HG03103 (cell line): ENCODE measurements around the gene ACTR3C.
"Not testable (repeated sequence)": the region's sequence is repeated elsewhere in the genome, so short reads cannot be mapped to it uniquely, and the experiment has no call there.

Experiments
- ATAC-seq: cut with Tn5 transposase; IDR thresholded peaks from one replicate; pipeline ENCODE4 v1.9.1; 2021; ENCODE audit warnings: low read depth; ENCODE audit not compliant: unreplicated experiment

The ACTR3C gene

DNA sequence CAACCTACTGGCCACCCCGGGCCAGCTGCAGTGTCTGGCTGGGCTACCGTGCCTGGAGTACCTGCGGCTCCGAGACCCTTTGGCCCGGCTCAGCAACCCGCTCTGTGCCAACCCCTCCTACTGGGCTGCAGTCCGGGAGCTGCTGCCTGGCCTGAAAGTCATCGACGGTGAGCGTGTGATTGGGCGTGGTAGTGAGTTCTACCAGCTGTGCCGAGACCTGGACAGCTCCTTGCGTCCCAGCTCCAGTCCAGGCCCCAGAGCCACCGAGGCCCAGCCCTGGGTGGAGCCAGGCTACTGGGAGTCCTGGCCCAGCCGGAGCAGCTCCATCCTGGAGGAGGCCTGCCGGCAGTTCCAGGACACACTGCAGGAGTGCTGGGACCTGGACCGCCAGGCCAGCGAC is 13.8 kb upstream of the ACTR3C start:
- ATAC-seq: no peak

DNA sequence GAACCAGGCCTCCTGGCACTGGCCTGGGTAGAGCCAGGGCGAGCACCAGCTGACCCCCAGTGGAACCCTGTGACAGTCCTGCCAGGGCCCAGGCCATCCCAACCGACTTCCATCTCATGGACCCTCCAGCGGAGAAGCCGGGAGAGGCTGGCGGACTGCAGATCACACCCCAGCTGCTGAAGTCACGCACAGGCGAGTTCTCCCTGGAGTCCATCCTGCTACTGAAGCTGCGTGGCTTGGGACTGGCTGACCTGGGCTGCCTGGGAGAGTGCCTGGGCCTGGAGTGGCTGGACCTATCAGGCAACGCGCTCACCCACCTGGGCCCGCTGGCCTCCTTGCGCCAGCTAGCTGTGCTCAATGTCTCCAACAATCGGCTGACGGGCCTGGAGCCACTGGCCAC is 13.4 kb upstream of the ACTR3C start:
- ATAC-seq: no peak

DNA sequence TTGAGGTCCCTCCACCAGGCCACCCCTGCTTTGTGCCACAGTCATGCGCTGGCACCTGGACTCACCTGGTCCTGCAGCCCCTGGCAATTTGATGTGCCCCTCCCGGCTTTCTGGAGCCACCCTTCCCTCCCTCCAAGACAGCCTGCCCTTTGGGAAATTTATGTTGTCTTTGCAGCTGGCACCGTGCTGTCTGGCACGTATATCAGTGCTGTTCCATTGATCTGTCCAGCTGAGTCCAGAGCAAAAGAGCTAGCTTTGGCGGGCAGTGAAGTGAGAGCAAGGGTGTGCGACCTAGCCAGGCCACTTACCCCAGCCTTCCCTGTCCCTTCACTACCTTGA is 12.4 kb upstream of the ACTR3C start:
- no peak for ATAC-seq

DNA sequence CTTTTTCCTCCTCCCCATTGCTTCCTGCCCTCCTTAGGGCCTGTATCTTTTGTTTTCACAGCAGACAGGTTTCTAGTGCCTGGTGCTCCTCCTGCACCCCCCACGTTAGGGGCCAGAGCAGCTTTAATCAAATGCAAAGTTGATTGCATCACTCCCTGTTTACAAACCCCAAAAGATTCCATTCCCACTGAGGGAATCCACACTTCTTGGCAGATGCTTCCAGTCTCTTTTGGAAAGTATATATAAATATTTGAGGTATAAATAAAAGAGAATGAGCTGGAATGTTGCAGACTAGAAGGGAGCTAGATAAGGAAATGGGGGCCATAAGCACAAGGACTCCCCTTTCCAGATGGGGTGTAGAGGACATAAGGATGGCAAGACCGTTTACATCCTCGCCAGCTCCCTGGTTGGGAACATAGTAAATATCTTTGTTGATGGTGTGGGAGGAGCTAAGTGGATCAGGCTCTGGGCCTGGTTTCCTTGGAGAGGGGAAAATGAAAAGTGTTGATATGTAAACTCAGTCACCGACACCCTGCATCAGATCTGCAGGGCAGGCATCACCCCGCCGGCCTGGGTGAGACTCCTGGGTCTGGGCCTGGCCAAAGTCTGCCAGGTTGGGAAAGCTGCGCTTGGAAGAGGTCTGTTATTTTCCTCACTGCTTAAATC is 11.9 kb upstream of the ACTR3C start:
- ATAC-seq: no peak

DNA sequence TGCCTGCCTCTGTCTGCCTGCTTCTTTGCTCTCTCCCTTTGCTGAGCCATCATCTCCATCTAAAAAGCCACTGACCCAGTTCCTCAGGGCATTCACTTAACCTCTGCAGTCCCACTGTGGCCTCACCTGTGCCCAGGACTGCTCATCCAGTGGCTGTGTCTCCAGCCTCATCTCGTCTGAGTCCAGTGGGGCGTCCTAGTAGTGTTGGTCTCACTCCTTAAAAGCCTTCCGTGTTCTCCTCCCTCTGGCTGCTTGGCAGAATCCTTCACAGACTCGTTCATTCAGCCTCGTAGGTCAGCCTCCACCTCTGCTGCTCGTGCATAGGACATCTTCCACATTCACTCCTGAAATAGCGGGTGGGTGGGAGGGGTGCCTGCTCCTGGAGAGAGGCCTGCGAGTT is 10.8 kb upstream of the ACTR3C start:
- ATAC-seq: no peak

DNA sequence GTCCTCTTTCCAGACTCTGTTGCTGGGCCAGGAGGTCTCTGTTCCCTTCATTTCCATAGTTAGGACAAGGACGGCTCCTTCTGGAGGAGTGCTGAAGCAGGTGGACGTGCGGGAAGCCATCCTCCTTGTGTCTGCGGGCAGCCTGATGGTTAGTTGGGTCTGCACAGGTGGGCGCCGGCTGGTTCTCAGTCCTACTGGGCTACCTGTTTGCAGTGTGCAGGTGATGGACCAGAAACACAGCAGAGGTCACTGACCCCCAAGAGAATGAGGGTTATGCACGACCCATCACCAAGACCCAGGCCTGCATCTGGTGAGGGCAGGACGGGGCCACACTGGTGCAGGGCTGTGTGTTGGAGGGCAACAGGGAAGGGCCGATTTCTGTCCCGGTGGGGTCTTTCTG is 10.3 kb upstream of the ACTR3C start:
- no peak for ATAC-seq

DNA sequence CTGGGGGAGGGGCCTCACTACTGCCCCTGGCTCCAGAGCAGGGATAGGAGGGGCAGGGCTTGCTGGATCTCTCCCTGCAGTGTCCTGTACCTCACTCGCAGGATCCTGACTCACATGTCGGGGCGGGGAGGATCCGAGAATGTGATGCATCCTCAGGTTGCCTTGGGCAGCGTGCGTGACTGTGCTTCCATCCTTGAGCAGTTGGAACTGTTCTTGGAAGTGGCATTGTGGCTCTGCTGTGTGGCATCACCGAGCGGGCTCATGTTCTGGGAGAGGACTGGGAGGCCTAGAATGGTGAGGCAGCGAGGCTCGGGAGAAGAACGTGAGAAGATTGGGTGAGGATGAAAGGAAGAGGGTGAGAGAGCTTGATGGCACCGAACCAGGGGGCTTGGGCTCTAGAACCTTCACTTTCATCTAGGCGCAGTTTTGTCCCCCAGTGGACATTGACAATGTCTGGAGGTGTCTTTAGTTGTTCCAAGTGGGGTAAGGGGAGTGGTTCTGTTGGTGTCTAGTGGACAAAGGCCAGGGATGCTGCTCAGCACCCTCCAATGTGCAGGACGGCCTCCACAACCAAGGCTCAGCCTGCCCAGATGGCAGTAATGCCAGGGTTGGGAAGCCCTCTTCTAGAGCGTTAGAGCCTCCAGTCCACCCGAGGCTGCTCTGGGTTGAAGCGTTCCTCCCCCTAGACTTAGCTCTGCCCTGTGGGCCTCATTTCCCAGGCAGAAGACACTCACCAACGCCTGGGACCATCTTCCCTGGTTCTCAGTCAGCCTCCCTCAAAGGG is 9.7 kb upstream of the ACTR3C start:
- ATAC-seq: no peak

DNA sequence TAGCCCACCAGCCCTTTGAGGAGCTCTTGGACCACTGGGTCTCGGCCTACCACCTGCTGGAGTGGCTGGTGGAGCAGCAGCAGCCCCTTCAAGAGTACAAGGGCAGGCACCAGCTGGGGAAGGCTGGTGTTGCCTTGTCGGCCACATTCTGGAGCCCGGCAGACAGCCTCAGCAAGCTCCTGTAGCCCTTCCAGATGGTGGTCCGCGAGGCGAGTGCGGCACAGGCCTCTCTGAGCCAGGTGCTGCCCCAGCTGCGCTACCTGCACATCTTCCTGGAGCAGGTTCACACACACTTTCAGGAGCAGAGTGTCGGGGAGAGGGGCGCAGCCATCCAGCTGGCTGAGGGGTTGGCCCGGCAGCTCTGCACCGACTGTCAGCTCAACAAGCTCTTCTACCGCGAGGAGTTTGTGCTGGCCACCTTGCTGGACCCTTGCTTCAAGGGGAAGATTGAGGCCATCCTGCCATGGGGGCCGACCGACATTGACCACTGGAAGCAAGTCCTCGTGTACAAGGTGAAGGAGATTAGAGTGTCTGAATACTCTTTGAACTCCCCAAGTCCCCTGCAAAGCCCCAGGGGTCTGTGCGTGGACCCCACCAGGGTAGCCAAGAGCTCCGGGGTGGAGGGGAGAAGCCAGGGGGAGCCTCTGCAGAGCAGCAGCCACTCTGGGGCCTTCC is 7.0 kb upstream of the ACTR3C start:
- ATAC-seq: no peak

DNA sequence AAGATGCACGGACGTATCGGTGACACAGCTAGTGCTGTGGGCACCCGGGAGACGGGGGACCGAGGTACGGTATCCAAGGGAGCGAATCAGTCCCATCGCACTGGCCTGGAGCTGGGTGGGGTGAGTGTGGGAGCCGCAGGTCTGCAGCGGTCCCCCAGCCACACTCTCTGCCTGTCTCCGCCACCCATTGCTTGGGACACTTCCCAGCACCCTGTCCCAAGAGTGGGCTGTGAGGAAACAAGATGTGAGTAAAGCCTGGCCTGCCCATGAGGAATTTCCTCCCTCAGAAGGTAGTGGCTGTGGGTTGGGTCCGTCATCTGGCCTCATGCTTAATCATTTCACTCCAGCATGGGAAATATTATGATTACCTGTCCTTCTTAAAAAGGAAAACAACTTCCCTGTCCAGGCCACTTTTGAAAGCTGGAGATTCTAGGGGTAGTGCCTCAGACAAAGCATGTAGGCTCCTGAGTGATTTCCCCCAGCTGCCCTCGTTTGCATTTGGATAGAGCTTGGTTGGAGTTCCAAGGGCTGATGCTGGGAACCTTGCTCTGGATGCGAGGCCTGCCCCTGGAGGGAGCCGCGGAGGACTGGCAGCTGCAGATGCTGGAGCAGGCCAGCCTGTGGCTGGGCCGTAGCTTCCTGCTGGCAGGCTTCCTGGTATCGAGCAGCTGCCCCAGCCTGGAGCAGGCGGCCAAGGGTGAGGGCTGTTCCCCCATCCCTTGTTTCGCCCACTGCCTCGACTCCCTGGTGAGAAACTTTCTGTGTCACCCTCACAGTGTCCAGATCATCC is 6.2 kb upstream of the ACTR3C start:
- no peak for ATAC-seq

DNA sequence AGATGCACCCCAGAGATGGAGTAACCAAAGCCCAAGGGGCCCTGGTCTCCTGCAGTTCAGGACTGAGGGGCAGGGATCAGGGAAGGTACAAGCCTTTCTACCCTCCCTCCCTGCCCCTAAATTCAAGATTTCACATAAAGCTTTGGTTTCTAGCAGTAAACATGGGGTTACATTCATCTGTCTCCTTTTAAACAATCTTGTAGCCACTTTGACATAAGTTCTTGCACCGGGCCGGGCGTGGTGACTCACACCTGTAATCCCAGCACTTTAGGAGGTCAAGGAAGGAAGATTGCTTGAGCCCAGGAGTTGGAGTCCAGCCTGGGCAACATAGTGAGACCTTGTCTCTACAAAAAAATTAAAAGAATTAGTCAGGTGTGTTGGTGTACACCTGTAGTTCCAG is 4.0 kb upstream of the ACTR3C start:
- no peak for ATAC-seq

DNA sequence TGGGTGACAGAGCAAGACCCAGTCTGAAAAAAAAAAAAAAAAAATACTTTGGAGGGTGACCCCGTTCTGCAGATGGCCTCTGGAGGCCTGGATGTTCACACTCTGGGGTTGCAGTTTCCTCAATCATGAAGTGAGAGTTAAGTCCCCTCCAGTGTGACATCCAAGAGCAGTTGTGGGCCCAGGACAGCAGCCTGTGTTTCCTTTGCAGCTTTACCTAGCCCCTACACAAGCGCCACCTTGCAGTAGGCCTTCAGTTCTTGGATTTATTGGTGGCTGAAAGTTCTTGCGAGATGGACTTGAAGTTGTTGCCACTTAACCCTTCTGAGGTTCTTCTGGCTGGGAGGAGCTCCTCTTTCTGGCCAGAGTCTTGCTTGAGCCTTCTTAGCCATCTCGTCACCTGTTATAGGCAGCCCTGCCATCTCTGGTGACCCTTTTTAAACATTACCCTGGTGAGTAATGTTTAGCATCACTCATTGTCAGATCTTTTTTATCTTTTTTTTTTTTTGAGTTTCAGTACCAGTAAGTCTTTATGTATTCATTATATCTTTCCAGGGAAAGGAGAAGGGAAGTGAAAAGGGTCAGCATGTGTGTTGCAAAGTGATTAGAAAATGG is 3.4 kb upstream of the ACTR3C start:
- ATAC-seq: no peak

DNA sequence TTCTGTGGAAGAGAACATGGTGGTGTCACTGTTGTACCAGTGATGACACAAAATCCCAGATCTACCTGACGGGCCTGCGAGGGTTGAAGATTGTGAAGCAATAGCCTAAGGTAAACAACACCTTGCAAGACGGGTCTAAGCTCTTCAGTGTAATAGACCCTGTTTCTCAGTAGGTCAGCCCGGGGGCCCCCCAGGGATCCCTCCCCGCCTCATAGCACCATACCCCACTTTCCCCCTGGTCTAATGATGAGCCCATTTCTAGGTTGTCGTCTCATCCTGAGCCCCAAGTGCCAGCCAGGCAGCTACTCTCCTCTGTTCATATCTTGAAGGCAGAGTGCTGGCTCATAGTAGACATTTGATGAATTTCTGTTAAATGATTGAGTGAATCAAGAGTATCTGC is 2.6 kb upstream of the ACTR3C start:
- no peak for ATAC-seq

DNA sequence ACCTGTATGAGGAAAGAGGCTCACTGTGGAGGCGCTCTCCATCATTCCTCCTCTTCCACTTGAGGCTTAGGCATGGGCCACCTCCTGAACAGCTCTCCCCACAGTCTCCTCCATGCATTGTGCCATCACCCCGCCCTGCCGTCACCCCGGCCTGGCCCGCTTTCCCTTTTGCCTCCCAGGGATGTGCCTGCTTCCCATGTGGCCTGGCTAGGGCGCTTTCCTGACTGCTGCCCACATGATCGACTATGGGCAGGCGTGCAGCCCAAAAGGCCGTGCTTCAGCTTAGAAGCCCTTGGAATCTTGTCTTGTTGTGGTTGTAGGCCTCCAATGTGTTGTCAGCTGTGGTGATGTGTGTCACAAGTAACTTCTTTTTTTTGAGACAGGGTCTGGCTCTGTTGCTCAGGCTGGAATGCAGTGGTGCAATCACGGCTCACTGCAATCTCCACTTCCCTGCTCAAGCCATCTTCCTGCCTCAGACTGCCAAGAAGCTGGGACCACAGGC is 1.8 kb upstream of the ACTR3C start:
- ATAC-seq: no peak

DNA sequence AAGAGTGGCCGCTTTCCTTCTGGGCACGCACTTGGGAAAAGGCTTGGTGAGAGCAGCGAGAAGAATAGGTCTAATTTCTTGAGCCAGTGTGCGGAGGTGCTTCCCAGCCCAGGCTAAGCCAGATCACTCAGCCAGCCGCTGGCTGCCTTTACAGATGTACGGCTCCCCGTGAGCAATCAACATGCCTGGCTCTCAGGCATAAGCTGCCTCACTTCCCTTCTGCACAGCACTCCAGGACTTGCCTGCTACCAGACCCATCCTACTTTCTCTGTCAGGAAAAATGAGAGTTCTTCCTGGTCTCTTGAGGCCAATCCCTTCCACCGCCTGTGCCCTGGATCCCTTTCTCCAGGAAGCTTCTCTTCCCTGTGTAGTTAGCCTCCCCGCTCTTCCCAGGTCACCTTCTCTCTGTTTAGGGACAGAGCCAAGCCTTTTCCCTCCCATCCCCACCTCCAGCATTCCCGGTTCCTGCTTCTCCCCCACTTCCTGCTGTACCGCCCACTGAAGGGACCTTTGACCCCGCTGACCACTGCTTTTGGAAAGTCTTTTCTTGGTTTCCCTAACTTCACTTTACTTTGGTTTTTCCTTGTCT is 1.1 kb upstream of the ACTR3C start:
- ATAC-seq: no peak

DNA sequence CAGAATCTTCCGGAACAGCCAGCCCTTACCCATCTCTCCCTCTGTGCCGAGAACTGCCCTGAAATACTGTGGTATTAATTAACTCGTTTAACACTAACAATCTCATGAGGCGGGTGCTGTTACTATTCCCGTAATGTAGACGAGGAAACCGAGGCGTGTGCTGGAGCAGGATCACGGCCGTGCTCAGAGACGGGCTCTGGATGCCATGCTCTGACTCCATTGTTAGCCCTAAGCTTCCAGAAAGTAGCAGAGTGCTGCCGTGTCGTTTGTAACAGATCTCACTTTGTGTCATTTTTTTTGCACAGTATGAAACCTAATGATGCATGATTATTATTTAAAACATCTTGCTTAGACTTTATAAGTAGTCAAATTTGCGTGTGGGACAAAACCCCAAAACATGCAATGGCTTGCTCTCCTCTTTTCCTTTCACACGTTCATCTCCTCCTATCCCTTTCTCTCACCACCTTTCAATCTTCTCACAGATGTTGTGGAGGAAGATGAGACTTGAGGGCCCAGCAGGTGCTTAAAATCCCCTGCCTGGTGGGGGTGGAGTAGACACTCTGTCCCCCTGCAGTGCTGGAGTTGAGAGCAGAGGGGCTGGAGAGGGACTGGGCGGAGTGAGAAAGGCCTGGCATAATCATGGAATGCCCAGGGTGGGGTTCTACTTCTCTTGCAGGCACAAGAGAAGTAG is 482 bp upstream of the ACTR3C start:
- ATAC-seq: peak; percentile 15

DNA sequence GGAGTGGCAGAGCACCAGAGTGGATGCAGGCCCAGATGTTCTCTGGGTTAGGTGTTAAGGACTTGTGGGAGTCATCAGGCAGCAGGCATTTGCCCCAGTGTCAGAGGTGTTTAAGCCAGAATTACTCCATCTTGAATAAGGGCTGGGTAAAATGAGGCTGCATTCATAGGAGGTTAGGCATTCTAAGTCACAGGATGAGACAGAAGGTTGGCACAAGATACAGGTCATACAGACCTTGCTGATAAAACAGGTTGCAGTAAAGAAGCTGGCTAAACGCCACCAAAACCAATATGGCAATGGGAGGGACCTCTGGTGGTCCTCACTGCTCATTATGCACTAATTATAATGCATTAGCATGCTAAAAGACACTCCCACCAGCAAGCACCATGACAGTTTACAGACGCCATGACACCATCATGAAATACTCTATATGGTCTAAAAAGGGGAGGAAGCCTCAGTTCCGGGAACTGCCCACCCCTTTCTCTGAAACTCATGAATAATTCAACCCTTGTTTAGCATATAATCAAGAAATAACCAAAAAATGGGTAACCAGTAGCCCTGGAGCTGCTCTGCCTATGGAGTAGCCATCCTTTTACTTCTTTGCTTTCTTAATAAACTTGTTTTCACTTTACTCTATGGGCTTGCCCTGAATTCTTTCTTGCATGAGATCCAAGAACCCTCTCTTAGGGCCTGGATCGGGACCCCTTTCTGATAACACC is 1.1 kb downstream of the ACTR3C start:
- ATAC-seq: no peak

DNA sequence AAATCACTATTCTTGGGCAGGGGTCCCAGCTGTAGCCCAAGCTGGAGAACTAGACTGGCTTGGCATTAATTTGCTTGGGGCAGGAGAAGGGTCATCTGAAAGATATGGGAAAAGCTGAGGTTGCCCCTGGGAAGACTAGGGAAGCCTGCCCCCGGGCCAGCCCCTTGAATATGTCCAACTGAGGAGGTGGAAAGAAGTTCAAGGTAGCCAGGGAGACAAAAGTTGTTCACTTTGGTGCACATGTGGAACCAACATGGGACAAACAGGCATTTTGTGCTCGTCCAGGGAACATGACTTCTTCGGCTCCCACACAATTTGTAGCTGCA is 1.6 kb downstream of the ACTR3C start:
- no peak for ATAC-seq

DNA sequence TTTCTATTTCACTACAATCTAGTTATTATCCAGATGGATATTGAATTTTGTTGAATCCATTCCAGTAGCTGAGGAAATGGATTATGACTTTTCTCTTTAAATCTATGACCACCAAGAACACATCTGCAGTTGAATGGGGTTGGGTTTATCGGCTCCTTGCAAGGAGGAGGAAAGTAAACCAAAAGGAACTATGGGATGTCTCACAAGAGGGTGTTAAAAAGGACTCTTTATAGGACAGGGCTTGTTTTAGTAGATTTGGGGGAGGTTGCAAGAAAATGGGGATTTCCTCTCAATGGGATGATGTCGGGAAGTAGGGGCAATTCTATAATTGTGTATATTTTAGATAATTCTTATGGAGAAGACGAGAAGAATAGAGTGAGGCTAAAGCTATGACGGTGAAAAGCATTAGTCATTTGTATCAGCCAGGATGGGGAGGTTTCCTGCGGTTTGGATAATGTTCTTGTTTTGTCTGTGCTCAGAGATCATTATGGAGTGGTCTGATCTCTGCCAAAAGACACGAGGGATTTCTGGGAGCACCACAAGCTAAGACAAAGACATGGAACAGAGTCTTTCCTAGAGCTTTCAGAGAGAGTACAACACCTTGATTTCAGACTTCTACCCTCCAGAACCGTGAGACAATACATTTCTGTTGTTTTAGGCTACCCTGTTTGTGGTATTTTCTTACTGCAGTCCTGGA is 5.4 kb downstream of the ACTR3C start:
- ATAC-seq: no peak

DNA sequence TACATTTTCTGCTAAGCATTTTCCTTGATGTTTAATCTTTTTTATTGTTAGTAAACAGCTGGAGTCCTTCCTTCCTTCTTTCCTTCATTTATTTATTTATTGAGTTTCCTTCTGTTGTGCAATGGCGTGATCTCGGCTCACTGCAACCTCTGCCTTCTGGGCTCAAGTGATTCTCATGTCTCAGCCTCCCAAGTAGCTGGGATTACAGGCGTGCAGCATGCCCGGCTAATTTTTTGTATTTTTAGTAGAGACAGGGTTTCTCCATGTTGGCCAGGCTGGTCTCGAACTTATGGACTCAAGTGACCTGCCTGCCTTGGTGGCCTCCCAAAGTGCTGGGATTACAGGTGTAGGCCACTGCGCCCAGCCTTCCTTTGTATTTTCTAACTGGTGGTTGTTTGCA is 6.4 kb downstream of the ACTR3C start:
- ATAC-seq: not testable (repeated sequence)
